Caco-2 (cell line): ENCODE results near the gene IFITM2. TPM values are rescaled to one million over a fixed set of nuclear protein-coding genes. Genes with fewer than 3 reads are reported as not detected.

Experiments
- BruUV-seq: library from RNA; stranded (reverse); fragments of 400-500 nt; replicated peaks from 2 replicates; lab custom pipeline; 2021; lab: Mats Ljungman, UMichigan
- CTCF ChIA-PET: fragments of 300-600 bp; sonication (Branson Sonifier 250); formaldehyde crosslinking; loops from one replicate; lab custom pipeline; 2022; ENCODE audit warnings: antibody characterized with exemption; lab: Charles Lee
- POLR2A ChIA-PET: fragments of 300-600 bp; sonication (Branson Sonifier 250); formaldehyde crosslinking; loops from one replicate; lab custom pipeline; 2022; ENCODE audit warnings: antibody characterized with exemption; lab: Charles Lee
- DNase-seq, 2 experiments: peaks; one replicate each; pipeline versions ENCODE4 v3.0.0 to v3.0.0-alpha.2; 2020 to 2022
- H3K27me3 ChIP-seq: replicated peaks from 2 replicates; pipeline ENCODE4 v1.6.0; 2011; ENCODE audit warnings: low read length; ENCODE audit not compliant: control insufficient read depth, insufficient read depth
- H3K36me3 ChIP-seq: 2 replicates; pipeline ENCODE4 v1.5.1; 2011; ENCODE audit warnings: low read length; ENCODE audit not compliant: control insufficient read depth, insufficient read depth
- H3K4me1 ChIP-seq: fragments of 250-450 bp; sonication (Bioruptor Pico); 2 replicates; pipeline ENCODE4 v1.5.1; 2020; ENCODE audit warnings: mild to moderate bottlenecking
- H3K4me3 ChIP-seq: 2 replicates; pipeline ENCODE4 v1.5.1; 2011; ENCODE audit warnings: low read depth, mild to moderate bottlenecking, control low read depth, low read length
- H3K9me3 ChIP-seq: fragments of 250-450 bp; sonication (Bioruptor Pico); 2 replicates; pipeline ENCODE4 v1.5.1; 2020; ENCODE audit warnings: mild to moderate bottlenecking, moderate library complexity
- H3K27ac Mint-ChIP-seq: one replicate; pipeline ENCODE4 v1.8.0; 2022; ENCODE audit warnings: mixed read lengths; ENCODE audit not compliant: unreplicated experiment
- H3K27me3 Mint-ChIP-seq: one replicate; pipeline ENCODE4 v1.8.0; 2022; ENCODE audit warnings: mixed read lengths; ENCODE audit not compliant: insufficient read depth, unreplicated experiment
- H3K36me3 Mint-ChIP-seq: one replicate; pipeline ENCODE4 v1.8.0; 2022; ENCODE audit warnings: mild to moderate bottlenecking, mixed read lengths; ENCODE audit not compliant: insufficient read depth, unreplicated experiment
- H3K4me1 Mint-ChIP-seq: one replicate; pipeline ENCODE4 v1.8.0; 2022; ENCODE audit warnings: low read depth, mixed read lengths; ENCODE audit not compliant: unreplicated experiment
- H3K4me3 Mint-ChIP-seq: one replicate; pipeline ENCODE4 v1.8.0; 2022; ENCODE audit warnings: mild to moderate bottlenecking, moderate library complexity, mixed read lengths; ENCODE audit not compliant: unreplicated experiment
- H3K9me3 Mint-ChIP-seq: one replicate; pipeline ENCODE4 v1.8.0; 2022; ENCODE audit warnings: mixed read lengths; ENCODE audit not compliant: unreplicated experiment
- CTCF ChIP-seq, 2 experiments: fragments of 200-600 bp in 1 of 2; IDR thresholded peaks; 1 replicate in 1 of 2; 2 replicates in 1 of 2; pipeline versions ENCODE4 v1.5.1 to v1.8.0; 2011 to 2022; ENCODE audit warnings: antibody characterized with exemption in 1 of 2, control low read depth in 1 of 2, inconsistent platforms in 1 of 2, low read depth in 1 of 2, low read length in 1 of 2, mild to moderate bottlenecking in 1 of 2, moderate library complexity in 1 of 2; ENCODE audit not compliant: insufficient read depth in 1 of 2, severe bottlenecking in 1 of 2, unreplicated experiment in 1 of 2
- intact Hi-C: fragments of 100-400 bp; cut with micrococcal nuclease; formaldehyde crosslinking; loops from one replicate; pipeline ENCODE4 v1.10.0; 2022; ENCODE audit not compliant: unreplicated experiment
- total RNA-seq: library from RNA; stranded (reverse); gene quantifications from 2 replicates; pipeline ENCODE4 v1.2.3, GENCODE V29; 2022

Gene IFITM2
- total RNA-seq, 1 experiment from 2014 or later: 7.3 TPM

- Mint-ChIP-seq H3K27me3 (no peaks in the 10 kb centered on the region), H3K4me1 (no peaks in the 10 kb centered on the region), H3K9me3 (no peaks in the 10 kb centered on the region), H3K36me3 (peaks cover 27% of the 10 kb centered on the region), H3K27ac (no peak overlapping the region), H3K4me3 (no peak overlapping the region)
- peak in 1 of 2 experiments; percentile 26 for DNase-seq
- no peak overlapping the region for H3K4me3 ChIP-seq
- no peaks in the 10 kb centered on the region for H3K9me3 ChIP-seq
- intact Hi-C loops: no loop called here
- ChIA-PET POLR2A (no interaction called here), CTCF (no interaction called here)
- H3K27me3 ChIP-seq: no peaks in the 10 kb centered on the region
- no TSS peak for BruUV-seq
- TF ChIP-seq CTCF (IDR thresholded peaks at IDR 0.05; ENCODE audit: insufficient read depth in 1 of 2, low read depth in 1 of 2, low read length in 1 of 2, severe bottlenecking in 1 of 2, unreplicated experiment in 1 of 2): no peak
- H3K36me3 ChIP-seq: no peaks in the 10 kb centered on the region
- H3K4me1 ChIP-seq: peaks cover 13% of the 10 kb centered on the region
These were observed 13.6 kb upstream of the IFITM2 start for GRCh38 chr11:293852-294661.

- peaks cover 10% of the 10 kb centered on the region for H3K4me1 ChIP-seq
- no TSS peak for BruUV-seq
- Mint-ChIP-seq H3K4me3 (no peak overlapping the region), H3K9me3 (no peaks in the 10 kb centered on the region), H3K36me3 (peaks cover 27% of the 10 kb centered on the region), H3K27me3 (no peaks in the 10 kb centered on the region), H3K4me1 (no peaks in the 10 kb centered on the region), H3K27ac (no peak overlapping the region)
- H3K27me3 ChIP-seq: no peaks in the 10 kb centered on the region
- CTCF ChIA-PET: no interaction called here
- TF ChIP-seq CTCF (IDR thresholded peaks at IDR 0.05; ENCODE audit: insufficient read depth in 1 of 2, low read depth in 1 of 2, low read length in 1 of 2, severe bottlenecking in 1 of 2, unreplicated experiment in 1 of 2): no peak
- POLR2A ChIA-PET: interaction anchor here (1.1 kb wide), 1 partner anchor 88 kb away, joined by 4 read pairs; the partner anchor contains the start of genes BET1L and RIC8A
- no peaks in the 10 kb centered on the region for H3K9me3 ChIP-seq
- intact Hi-C loops: no loop called here
- no peak for DNase-seq
- no peak overlapping the region for H3K4me3 ChIP-seq
- no peaks in the 10 kb centered on the region for H3K36me3 ChIP-seq
These were observed 12.8 kb upstream of the IFITM2 start for GRCh38 chr11:294780-295179.

- no peaks in the 10 kb centered on the region for H3K9me3 ChIP-seq
- no peaks in the 10 kb centered on the region for H3K27me3 Mint-ChIP-seq
- ChIA-PET POLR2A (interaction anchor here (1.1 kb wide), 1 partner anchor 88 kb away, joined by 4 read pairs; the partner anchor contains the start of genes BET1L and RIC8A), CTCF (no interaction called here)
- H3K36me3 Mint-ChIP-seq: peaks cover 27% of the 10 kb centered on the region
- intact Hi-C loops: no loop called here
- peaks cover 15% of the 10 kb centered on the region for H3K4me1 ChIP-seq
- no peaks in the 10 kb centered on the region for H3K27me3 ChIP-seq
- no peak overlapping the region for H3K27ac Mint-ChIP-seq
- H3K4me3 ChIP-seq: no peak overlapping the region
- BruUV-seq: TSS peak; percentile 32
- no peak overlapping the region for H3K4me3 Mint-ChIP-seq
- TF ChIP-seq CTCF (IDR thresholded peaks at IDR 0.05; ENCODE audit: insufficient read depth in 1 of 2, low read depth in 1 of 2, low read length in 1 of 2, severe bottlenecking in 1 of 2, unreplicated experiment in 1 of 2): no peak
- DNase-seq: no peak
- H3K9me3 Mint-ChIP-seq: no peaks in the 10 kb centered on the region
- H3K36me3 ChIP-seq: no peaks in the 10 kb centered on the region
- peaks cover 6% of the 10 kb centered on the region for H3K4me1 Mint-ChIP-seq
These were observed 12.1 kb upstream of the IFITM2 start for GRCh38 chr11:295351-296170.
